K562 (cell line): ENCODE measurements around the gene PPM1N. TPM values are rescaled to one million over a fixed set of nuclear protein-coding genes. Genes with fewer than 3 reads are reported as not detected.

ENCODE experiments used
- ATAC-seq: fragments of 200-7000 bp; cut with Tn5 transposase; 3 replicates; pipeline ENCODE4 v1.9.1; 2020; ENCODE audit warnings: moderate library complexity
- BruUV-seq: library from RNA; stranded (reverse); fragments of 400-500 nt; replicated peaks from 2 replicates; lab custom pipeline; 2021; lab: Mats Ljungman, UMichigan
- CTCF ChIA-PET: fragments of 300-600 bp; formaldehyde crosslinking; extraction: SDS; loops from one replicate; lab custom pipeline; 2021; ENCODE audit warnings: low intra/inter-chr PET ratio; lab: Yijun Ruan, JAX
- POLR2A ChIA-PET: fragments of 300-600, 350-650 bp; sonication (Branson Sonifier 250); formaldehyde crosslinking; extraction: SDS; loops from one replicate; lab custom pipeline; 2021; ENCODE audit warnings: antibody characterized with exemption, inconsistent platforms; lab: Yijun Ruan, JAX
- DNase-seq, 4 experiments: peaks; one replicate each; pipeline versions ENCODE4 v3.0.0 to v3.0.0-alpha.2; 2011 to 2018; ENCODE audit warnings: low spot score in 3 of 4, mixed read lengths in 3 of 4; ENCODE audit errors: extremely low read depth in 1 of 4
- FAIRE-seq: peaks from 2 replicates; lab custom pipeline; 2011; peaks lifted over from hg19 to GRCh38; lab: Jason Lieb, UNC
- H2AFZ ChIP-seq: 2 replicates; pipeline ENCODE4 v1.6.0; 2011; ENCODE audit warnings: low read depth, low read length, control low read depth, inconsistent platforms
- H3K27ac ChIP-seq: fragments of 200-600 bp; 3 replicates; pipeline ENCODE4 v1.8.0; 2011; ENCODE audit warnings: low read depth, mild to moderate bottlenecking, control low read depth, inconsistent platforms, low read length, moderate library complexity, mixed read lengths; ENCODE audit errors: extremely low read depth
- H3K27me3 ChIP-seq, 2 experiments: fragments of 300-600 bp in 1 of 2; 2 replicates in 1 of 2; 3 replicates in 1 of 2; pipeline versions ENCODE4 v1.6.0 to v1.8.0; 2011; ENCODE audit warnings: inconsistent platforms in 2 of 2, low read length in 2 of 2, mild to moderate bottlenecking in 1 of 2, mixed read lengths in 1 of 2, moderate library complexity in 1 of 2; ENCODE audit not compliant: control insufficient read depth in 2 of 2, insufficient read depth in 2 of 2
- H3K36me3 ChIP-seq: fragments of 300-600 bp; 3 replicates; pipeline ENCODE4 v1.8.0; 2011; ENCODE audit warnings: mild to moderate bottlenecking, low read length, inconsistent platforms; ENCODE audit not compliant: control insufficient read depth, insufficient read depth
- H3K4me1 ChIP-seq, 2 experiments: fragments of 200-600 bp in 1 of 2; replicated peaks in 1 of 2; 2 replicates in 1 of 2; 3 replicates in 1 of 2; pipeline versions ENCODE4 v1.5.1 to v1.8.0; 2011; ENCODE audit warnings: inconsistent platforms in 2 of 2, low read length in 2 of 2, mild to moderate bottlenecking in 1 of 2, mixed read lengths in 1 of 2, moderate library complexity in 1 of 2; ENCODE audit not compliant: control insufficient read depth in 2 of 2, insufficient read depth in 2 of 2
- H3K4me2 ChIP-seq: 2 replicates; pipeline ENCODE4 v1.6.1; 2011; ENCODE audit warnings: low read length, control low read depth, inconsistent platforms, mixed read lengths; ENCODE audit not compliant: insufficient read depth
- H3K4me3 ChIP-seq: fragments of 200-600 bp; sonication (generic), shearing (Covaris generic); 2 replicates; pipeline ENCODE4 v1.5.1; 2016; ENCODE audit warnings: control low read depth, inconsistent platforms
- H3K79me2 ChIP-seq: fragments of 200-600 bp; 3 replicates; pipeline ENCODE4 v1.8.0; 2011; ENCODE audit warnings: low read length, inconsistent platforms; ENCODE audit not compliant: control insufficient read depth, insufficient read depth
- H3K9ac ChIP-seq, 2 experiments: 2 replicates each; pipeline versions ENCODE4 v1.6.0 to v1.6.1; 2011; ENCODE audit warnings: low read depth in 2 of 2, low read length in 2 of 2, control low read depth in 1 of 2, inconsistent platforms in 1 of 2, mild to moderate bottlenecking in 1 of 2, mixed read lengths in 1 of 2; ENCODE audit not compliant: insufficient read depth in 1 of 2
- H3K9me1 ChIP-seq: one replicate; pipeline ENCODE4 v1.6.0; 2011; ENCODE audit warnings: inconsistent platforms, mild to moderate bottlenecking, low read length, moderate library complexity; ENCODE audit not compliant: control insufficient read depth, insufficient read depth
- H3K9me3 ChIP-seq: replicated peaks from 2 replicates; pipeline ENCODE4 v1.5.1; 2011; ENCODE audit warnings: low read depth, low read length, inconsistent platforms; ENCODE audit not compliant: control insufficient read depth, insufficient read depth
- H4K20me1 ChIP-seq: replicated peaks from 2 replicates; pipeline ENCODE4 v1.6.1; 2011; ENCODE audit warnings: low read length, inconsistent platforms, mixed read lengths; ENCODE audit not compliant: control insufficient read depth, insufficient read depth
- ILK ChIP-seq: fragments of 450-650 bp; IDR thresholded peaks from 2 replicates; pipeline ENCODE4 v1.6.1; 2016; ENCODE audit warnings: missing genetic modification characterization, low read depth, mild to moderate bottlenecking, missing compliant biosample characterization, moderate library complexity, borderline replicate concordance
- MAFF ChIP-seq: IDR thresholded peaks from 2 replicates; pipeline ENCODE4 v1.6.1; 2012; ENCODE audit warnings: low read length, improper control_type of control experiment
- MAFG ChIP-seq: fragments of 450-650 bp; conservative IDR thresholded peaks from 2 replicates; pipeline ENCODE4 v1.6.1; 2016; ENCODE audit warnings: missing genetic modification characterization, missing compliant biosample characterization
- POLR2B ChIP-seq: fragments of 450-650 bp; IDR thresholded peaks from 2 replicates; pipeline ENCODE4 v1.6.1; 2018; ENCODE audit warnings: low read depth; ENCODE audit not compliant: partially characterized antibody
- POLR2G ChIP-seq: fragments of 200-400 bp; formaldehyde crosslinking; IDR thresholded peaks from 2 replicates; pipeline ENCODE4 v1.6.1; 2017; ENCODE audit warnings: low read depth, mild to moderate bottlenecking, antibody characterized with exemption, low read length, moderate library complexity
- SOX6 ChIP-seq: fragments of 450-650 bp; IDR thresholded peaks from 2 replicates; pipeline ENCODE4 v1.6.1; 2014; ENCODE audit warnings: mild to moderate bottlenecking
- SRF ChIP-seq, 2 experiments: fragments of 250-450, 450-650 bp in 1 of 2; sonication (Bioruptor Pico) in 1 of 2; sonication (generic) in 1 of 2; formaldehyde crosslinking; IDR thresholded peaks; 2 replicates each; pipeline versions ENCODE4 v1.5.0 to v1.5.1; 2020 to 2022; ENCODE audit warnings: mild to moderate bottlenecking in 1 of 2, missing genetic modification reagents in 1 of 2
- ZNF23 ChIP-seq: fragments of 250-450 bp; sonication (Bioruptor Pico); IDR thresholded peaks from 2 replicates; pipeline ENCODE4 v1.4.0; 2020; ENCODE audit warnings: mild to moderate bottlenecking
- ZNF316 ChIP-seq: fragments of 450-650 bp; IDR thresholded peaks from 2 replicates; pipeline ENCODE4 v1.6.1; 2016
- WGBS: fragments of 100-300 bp; shearing (Covaris generic); methylation state at CpG from one replicate; pipeline ENCODE4 v1.1.6; 2016; ENCODE audit warnings: low coverage, mixed read lengths; ENCODE audit not compliant: insufficient coverage; ENCODE audit errors: missing lambda C conversion rate; 5-methylcytosine and 5-hydroxymethylcytosine counted together
- in situ Hi-C: fragments of 300-500 bp; cut with MboI; formaldehyde crosslinking; loops from 4 replicates; pipeline ENCODE4 v1.15.0; 2018; ENCODE audit warnings: inconsistent platforms, mixed read lengths
- intact Hi-C: fragments of 100-400 bp; cut with micrococcal nuclease; formaldehyde crosslinking; loops from 2 replicates; pipeline ENCODE4 v1.14.2; 2022
- polyA plus RNA-seq, 8 experiments: library from polyadenylated mRNA; depleted of rRNA in 4 of 8; stranded (reverse) in 5 of 8; unstranded in 3 of 8; fragments of >200 nt; fragmentation: Nextera tagmentation in 2 of 8; fragmentation: Illumina TruSeq in 1 of 8; extraction: Ambion mirVana in 2 of 8; extraction: Trizol in 1 of 8; gene quantifications; 2 replicates each; pipeline versions ENCODE4 v1.2.1 to v1.2.3, GENCODE V29; 2011 to 2014; ENCODE audit warnings: inconsistent platforms in 1 of 8, missing spikeins in 1 of 8
- total RNA-seq, 7 experiments: library from RNA; depleted of rRNA in 6 of 7; stranded (reverse); fragments of >200 nt in 6 of 7; fragmentation: Illumina TruSeq in 2 of 7; extraction: Trizol in 2 of 7; gene quantifications; 2 replicates each; pipeline versions ENCODE4 v1.2.1 to v1.2.3, GENCODE V29; 2011 to 2021; ENCODE audit warnings: low replicate concordance in 1 of 7
- TF ChIP-seq, protein P1 (sequence below), 3 experiments: fragments of 200-800 bp in 1 of 3; fragments of 250-450 bp in 1 of 3; fragments of 450-650 bp in 1 of 3; sonication (Bioruptor Pico) in 1 of 3; sonication (Bioruptor generic) in 1 of 3; formaldehyde crosslinking in 1 of 3; IDR thresholded peaks; 2 replicates each; pipeline versions ENCODE4 v1.6.1 to v1.8.0; 2016 to 2022; ENCODE audit warnings: mild to moderate bottlenecking in 2 of 3, missing genetic modification characterization in 2 of 3, missing compliant biosample characterization in 1 of 3, moderate library complexity in 1 of 3
- TF ChIP-seq, protein P2 (sequence below): fragments of 450-650 bp; IDR thresholded peaks from 2 replicates; pipeline ENCODE4 v1.6.1; 2016

Gene PPM1N
- total and polyA plus RNA-seq, 9 of the 15 experiments (the other 6 are each of a cell fraction or from before 2014, with no cell fraction given) = 4.5 to 15.6 (median 8.7) TPM

DNA sequence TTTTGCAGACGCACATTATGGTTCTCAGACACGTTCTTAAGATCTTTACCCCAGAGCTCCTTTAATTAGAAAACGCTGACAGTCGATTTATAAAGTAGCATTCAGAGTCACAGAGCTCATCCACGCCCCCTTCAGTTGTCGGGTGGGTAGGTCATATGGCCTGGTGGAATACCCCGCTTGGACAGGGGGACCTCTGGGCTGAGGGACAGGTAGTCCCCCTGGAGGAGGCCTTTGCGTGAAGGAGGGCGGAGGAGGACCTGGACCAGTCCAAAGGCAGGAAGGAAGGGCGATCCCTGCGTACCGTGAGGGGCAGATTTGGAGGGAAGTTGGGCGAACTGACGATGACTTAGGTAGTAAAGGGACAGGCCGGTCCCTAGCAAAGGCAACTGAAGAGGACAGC, 29.5 kb downstream of the PPM1N start:
- POLR2A ChIA-PET = interaction anchor here (1.4 to 2.7 kb wide), 3 partner anchors 12 to 88 kb away, joined by 3 to 10 read pairs (median 6); no protein-coding TSS in a partner anchor
- intact Hi-C loops (no loop called here), in situ Hi-C loops (no loop called here)
- Histone ChIP-seq H3K4me1 (peaks cover 3 to 21% of the 10 kb centered on the region in 2 experiments; a peak in 3 of 5 replicates), H3K79me2 (no peaks in the 10 kb centered on the region), H3K27ac (peak overlapping the region; percentile 42; the same call in 1 of the 3 replicates), H3K4me2 (no peak overlapping the region), H3K27me3 (no peaks in the 10 kb centered on the region), H3K9me1 (peaks cover 5% of the 10 kb centered on the region), H2AFZ (no peak overlapping the region), H3K9ac (peak overlapping the region in 1 of 2 experiments; percentile 37; a peak in 1 of 4 replicates)
- TSS peak; percentile 21 for BruUV-seq
- DNase-seq = peak in 2 of 4 experiments; percentile 21 to 34
- TF ChIP-seq, protein P1, sequence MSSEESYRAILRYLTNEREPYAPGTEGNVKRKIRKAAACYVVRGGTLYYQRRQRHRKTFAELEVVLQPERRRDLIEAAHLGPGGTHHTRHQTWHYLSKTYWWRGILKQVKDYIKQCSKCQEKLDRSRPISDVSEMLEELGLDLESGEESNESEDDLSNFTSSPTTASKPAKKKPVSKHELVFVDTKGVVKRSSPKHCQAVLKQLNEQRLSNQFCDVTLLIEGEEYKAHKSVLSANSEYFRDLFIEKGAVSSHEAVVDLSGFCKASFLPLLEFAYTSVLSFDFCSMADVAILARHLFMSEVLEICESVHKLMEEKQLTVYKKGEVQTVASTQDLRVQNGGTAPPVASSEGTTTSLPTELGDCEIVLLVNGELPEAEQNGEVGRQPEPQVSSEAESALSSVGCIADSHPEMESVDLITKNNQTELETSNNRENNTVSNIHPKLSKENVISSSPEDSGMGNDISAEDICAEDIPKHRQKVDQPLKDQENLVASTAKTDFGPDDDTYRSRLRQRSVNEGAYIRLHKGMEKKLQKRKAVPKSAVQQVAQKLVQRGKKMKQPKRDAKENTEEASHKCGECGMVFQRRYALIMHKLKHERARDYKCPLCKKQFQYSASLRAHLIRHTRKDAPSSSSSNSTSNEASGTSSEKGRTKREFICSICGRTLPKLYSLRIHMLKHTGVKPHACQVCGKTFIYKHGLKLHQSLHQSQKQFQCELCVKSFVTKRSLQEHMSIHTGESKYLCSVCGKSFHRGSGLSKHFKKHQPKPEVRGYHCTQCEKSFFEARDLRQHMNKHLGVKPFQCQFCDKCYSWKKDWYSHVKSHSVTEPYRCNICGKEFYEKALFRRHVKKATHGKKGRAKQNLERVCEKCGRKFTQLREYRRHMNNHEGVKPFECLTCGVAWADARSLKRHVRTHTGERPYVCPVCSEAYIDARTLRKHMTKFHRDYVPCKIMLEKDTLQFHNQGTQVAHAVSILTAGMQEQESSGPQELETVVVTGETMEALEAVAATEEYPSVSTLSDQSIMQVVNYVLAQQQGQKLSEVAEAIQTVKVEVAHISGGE (CRISPR knock-in tag; IDR thresholded peaks at IDR 0.05) = 0 out of 6 replicates have a peak, but pooled peaks of 1 of the 3 experiments have one; percentile 29
- TF ChIP-seq MAFG (tag) (0 out of 2 replicates have a peak, but pooled peaks have one; percentile 13), ILK (tag) (no peak), POLR2G (0 out of 2 replicates have a peak, but pooled peaks have one; percentile 15), SRF (CRISPR knock-in tag; IDR thresholded peaks at IDR 0.05) (no peak), MAFF (0 out of 2 replicates have a peak, but pooled peaks have one; percentile 23), ZNF23 (CRISPR knock-in tag) (no peak), SOX6 (peak; percentile 10; the same call in 1 of the 2 replicates), POLR2B (peak; percentile 59), ZNF316 (peak; percentile 72)
- TF ChIP-seq, protein P2, sequence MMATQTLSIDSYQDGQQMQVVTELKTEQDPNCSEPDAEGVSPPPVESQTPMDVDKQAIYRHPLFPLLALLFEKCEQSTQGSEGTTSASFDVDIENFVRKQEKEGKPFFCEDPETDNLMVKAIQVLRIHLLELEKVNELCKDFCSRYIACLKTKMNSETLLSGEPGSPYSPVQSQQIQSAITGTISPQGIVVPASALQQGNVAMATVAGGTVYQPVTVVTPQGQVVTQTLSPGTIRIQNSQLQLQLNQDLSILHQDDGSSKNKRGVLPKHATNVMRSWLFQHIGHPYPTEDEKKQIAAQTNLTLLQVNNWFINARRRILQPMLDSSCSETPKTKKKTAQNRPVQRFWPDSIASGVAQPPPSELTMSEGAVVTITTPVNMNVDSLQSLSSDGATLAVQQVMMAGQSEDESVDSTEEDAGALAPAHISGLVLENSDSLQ = no peak
- TF ChIP-seq, all 486 proteins: peak for 7
- CTCF ChIA-PET = no interaction called here
- WGBS = 87% methylated on average over 13 of the region's 15 CpGs
- Histone ChIP-seq H3K9me3 (peaks cover 1% of the 10 kb centered on the region; the same call in 1 of the 2 replicates), H3K4me3 (no peak overlapping the region), H4K20me1 (peaks cover 10% of the 10 kb centered on the region), H3K36me3 (peaks cover 56% of the 10 kb centered on the region)
- ATAC-seq (peak; percentile 12), FAIRE-seq (no peak)
